GM18526 (cell line): Measurements from ENCODE around the gene LTBP2.

Experiments
- POLR2A ChIP-seq: IDR thresholded peaks from 3 replicates; pipeline ENCODE4 v1.6.1; 2011; ENCODE audit not compliant: insufficient read length; ENCODE audit errors: extremely low read depth

The LTBP2 gene

DNA sequence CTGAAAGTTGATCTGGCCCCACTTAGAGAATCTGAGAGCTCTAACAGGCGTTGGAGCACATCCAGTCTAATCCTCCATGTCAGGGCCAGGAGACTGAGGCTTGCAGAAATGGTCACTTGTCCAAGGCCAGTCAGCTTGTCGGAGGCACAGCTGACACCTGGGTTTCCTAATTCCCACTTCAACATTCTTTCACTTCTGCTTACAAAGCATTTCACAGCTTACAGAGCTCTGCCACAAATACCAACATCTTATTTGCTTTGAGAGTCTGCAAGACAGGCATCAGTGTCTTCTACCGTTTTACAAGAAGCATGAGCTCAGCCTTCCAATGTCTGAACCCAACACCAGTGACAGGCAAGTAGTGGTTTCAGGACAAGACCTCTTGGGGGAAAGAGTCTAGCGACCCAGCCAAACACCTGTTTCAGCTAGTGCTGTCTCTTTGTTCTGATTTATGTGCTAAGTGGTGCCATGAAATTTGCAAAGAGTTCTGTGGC lies 86.6 kb downstream of the LTBP2 start:
- TF ChIP-seq POLR2A = no peak

DNA sequence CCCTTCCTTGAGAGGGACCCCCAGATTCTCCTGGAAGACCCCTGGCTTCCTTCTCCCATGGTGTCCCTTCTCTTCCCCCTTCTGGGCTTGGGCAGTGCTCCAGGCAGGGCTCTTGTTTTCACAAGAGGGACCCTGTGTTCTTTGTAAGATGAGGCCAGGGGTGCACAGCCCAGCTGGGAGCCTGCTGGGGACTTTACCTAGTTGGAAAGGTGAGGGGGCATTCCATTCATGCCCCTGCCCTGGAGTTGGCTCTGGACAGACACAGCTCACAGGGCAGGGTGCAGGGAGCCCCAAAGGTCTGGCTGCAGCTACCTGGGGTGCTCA lies 87.3 kb downstream of the LTBP2 start:
- no peak for TF ChIP-seq POLR2A

DNA sequence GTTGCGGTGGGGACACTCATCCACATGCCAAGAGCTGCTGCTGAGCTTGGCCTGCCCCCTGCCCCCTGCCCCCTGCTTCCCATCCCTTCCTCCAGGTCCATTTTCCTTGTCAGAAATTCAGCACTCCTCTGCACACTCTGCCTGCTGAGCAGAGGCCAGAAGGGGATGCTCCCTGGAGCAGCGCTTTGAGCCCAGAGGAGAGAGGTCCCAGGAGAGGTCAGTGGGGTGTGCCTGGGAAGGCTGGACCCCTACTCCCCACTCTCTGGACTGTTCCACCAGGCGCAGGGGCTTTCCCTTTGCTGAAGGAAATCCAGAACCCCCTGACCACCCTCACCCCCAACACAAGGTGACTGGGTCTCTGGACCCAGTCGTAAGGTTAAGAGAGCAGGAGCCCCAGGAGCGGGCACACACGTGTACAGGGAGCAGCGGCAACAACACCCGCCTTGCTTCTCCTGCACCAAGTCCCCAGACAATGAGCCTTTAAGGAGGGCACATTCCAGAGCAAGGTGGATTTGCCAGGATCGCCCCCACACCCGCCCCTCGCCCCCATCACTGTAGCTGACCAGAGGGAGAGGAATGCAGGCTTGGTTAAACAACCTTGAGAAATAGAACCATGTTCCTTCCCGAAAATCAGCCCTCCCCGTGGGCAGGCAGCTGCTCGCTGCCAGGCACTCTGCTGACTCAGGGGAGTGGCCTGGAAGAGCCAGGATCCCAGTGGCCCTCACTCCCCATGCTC lies 87.8 kb downstream of the LTBP2 start:
- TF ChIP-seq POLR2A = no peak

- TF ChIP-seq POLR2A = no peak
Observed at GRCh38 chr14:74522740-74523139, 89.3 kb downstream of the LTBP2 start.

DNA sequence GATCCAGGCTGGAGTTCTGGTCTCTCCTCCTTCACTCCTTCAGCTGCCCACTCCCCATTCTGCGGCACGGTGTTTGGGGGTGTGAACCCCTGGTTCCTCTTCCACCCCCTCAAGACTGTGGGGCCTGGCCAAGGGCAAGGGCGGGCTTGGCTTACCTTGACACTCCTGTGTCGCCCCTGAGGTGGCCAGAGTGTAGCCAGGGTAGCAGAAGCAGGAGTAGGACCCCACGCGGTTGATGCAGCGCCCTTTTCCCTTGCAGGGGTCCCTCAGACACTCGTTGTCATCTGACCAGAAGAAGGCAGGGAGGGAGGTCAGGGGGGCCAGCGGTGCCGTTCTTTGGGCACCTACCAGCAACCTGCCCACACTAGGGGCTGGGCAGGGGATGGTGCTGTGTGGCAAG lies 90.3 kb downstream of the LTBP2 start:
- no peak for TF ChIP-seq POLR2A

DNA sequence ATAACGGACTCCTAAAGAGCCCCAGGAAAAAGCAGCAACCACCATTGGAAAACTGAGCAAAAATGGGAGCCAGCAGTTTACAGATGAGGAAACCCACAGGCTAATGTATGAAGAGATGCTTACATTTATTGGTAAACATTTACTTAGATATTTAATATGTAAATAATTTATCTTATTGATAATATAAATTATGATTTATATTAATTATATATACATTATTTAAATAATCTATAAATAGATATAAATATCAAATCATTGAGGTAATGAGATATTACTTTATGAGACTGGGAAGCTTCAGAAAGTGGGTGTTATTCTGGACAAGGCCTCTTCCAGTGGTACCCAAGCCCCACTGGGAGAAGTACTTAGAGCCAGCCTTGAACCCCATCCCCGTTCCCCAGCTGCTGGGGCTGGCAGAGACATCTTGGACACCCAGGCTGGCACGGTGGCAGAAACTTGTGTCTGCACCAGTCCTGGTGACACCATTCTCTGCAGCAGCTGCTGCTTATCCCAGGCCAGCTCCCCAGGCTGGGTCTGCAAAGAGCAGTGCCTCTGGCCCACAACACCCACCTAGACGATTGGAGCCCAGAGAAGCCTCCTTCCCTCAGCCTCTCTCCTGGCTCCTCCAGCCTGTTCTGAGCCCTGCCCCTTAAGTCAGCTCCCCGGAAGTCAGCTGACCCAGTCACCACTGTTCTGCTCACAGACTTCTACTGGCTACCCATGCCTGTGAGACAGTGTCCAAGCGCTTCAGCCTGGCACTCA lies 92.5 kb downstream of the LTBP2 start:
- TF ChIP-seq POLR2A = no peak

DNA sequence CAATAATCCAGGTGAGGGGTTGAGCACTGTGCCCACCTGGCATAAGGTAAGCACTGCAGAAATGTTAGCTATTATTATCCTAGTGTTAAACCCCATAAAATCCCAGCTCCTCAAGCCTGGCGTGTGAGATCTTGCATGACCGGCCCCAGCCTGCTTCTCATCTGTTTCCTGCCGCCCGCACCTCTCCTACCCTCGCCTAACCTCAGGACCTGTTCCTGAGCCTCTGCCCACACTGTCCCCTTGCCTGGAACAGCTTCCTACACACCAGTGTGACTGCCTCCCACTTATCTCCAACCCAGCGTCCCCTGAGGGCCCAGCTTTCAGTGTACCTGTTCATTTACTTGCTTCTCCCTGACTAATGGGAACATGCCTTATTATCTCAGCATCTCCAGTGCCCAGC lies 93.8 kb downstream of the LTBP2 start:
- TF ChIP-seq POLR2A = no peak

DNA sequence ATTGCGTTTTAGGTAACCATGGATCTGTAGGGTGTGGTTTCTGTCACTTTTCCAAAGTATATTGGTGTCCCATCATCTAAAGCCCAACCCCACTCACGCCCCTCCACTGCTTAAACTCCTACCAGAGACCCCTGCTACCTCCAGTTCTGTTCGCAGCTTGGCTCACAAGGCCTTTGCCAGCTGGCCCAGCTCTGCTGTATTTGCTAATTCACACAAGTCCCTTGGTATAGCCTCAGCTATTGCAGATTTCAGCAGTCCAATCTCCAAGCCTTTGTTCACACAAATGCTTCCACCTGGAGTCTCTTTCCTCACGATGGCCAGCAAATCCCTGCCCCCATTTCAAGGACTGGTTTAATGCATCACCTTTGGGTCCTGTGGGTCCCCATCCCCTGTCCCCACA lies 94.3 kb downstream of the LTBP2 start:
- no peak for TF ChIP-seq POLR2A

- TF ChIP-seq POLR2A = no peak
Observed at GRCh38 chr14:74516451-74517160, 95.4 kb downstream of the LTBP2 start.

DNA sequence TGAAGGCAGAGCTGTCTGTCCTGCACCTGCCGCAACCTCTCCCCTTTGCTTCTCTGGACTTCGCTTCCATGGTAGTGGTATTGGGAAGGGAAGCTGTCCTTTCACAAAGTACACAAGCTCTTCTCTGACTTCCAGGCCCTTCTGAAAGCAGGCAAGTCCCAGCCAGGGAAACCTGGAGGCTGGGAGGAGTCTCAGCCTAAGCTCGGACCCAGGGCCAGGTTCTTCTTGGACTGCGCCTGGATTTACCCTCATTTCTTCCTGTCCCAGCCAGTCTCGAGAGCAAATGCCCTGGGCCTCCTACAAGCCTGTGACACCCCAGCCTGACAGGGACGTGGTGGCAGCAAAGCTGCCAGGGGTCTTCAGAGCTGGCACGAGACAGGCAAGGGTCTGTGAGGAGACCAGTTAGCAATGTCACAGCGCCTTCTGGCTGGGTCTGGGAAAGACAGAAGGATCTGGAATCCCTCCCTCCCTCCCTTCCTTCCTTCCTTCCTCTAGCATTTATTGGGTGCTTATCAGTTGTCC lies 96.1 kb downstream of the LTBP2 start:
- no peak for TF ChIP-seq POLR2A

DNA sequence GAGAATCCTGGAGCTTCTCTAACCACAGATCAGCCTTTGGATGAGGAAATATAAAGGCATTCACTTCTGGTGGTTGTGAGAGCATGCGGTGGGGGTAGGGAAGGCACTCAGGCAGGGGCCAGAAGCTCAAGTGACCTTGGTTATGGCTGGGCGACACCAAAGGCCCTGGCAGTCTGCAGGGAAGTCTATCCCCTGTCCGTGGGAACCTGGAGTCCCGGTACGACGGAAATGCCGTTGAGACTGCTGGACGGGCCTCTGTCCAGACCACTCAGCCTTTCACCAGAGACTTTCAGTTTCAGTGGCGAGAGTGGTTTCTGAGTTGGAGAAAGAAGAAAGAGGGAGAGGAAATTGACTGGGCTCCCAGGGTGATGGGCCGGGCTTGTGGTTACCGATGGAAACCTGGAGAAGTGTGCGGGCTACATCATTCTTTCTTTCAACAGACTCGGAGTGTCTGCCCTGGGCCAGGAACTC lies 97.5 kb downstream of the LTBP2 start:
- no peak for TF ChIP-seq POLR2A

- TF ChIP-seq POLR2A = no peak
Observed at GRCh38 chr14:74511966-74512830, 99.8 kb downstream of the LTBP2 start.

GRCh38 chr14:74510959-74511409 lies 101.1 kb downstream of the LTBP2 start:
- no peak for TF ChIP-seq POLR2A

DNA sequence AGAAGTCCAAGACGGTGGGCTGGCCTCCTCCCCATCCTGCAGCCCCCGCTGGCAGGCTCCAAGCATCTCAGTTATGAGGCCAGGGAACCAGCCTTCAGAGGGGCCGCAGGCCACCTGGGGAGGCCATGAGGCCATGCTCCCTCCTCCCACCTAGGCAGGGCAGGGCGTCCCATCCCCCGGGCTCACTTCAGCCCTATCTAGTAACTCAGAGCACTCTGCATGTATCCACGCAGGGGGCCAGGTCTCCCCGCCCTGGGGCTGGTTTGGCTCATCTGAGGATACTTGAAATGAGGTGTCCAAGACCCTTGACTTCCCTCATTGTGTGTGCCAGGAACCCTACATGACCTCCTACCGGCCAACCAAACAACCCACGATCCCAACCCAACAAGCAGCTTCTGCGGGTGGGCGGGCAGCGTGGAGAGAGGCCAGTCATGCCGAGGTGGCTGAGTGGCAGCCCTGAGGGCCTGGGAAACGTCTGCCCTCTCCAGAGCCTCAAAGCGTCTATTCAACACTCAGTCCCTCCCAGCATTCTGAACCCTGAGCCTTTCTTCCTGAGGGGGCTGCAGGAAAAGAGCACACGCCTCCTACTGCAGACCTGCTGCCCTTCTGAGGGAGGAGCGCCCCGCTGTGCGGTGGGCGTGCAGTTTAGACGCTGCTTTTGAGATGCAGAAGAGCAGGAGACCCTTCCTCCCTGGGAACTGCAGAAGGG lies 101.7 kb downstream of the LTBP2 start:
- TF ChIP-seq POLR2A = no peak
